Measurements from ENCODE around the gene DRAM2. TPM values are rescaled to one million over a fixed set of nuclear protein-coding genes. Genes with fewer than 3 reads are reported as not detected.
"Not testable (repeated sequence)": the region's sequence is repeated elsewhere in the genome, so short reads cannot be mapped to it uniquely, and the experiment has no call there.

DRAM2 gene
- total RNA-seq, 1 experiment from 2014 or later, result 53.8 TPM

DNA sequence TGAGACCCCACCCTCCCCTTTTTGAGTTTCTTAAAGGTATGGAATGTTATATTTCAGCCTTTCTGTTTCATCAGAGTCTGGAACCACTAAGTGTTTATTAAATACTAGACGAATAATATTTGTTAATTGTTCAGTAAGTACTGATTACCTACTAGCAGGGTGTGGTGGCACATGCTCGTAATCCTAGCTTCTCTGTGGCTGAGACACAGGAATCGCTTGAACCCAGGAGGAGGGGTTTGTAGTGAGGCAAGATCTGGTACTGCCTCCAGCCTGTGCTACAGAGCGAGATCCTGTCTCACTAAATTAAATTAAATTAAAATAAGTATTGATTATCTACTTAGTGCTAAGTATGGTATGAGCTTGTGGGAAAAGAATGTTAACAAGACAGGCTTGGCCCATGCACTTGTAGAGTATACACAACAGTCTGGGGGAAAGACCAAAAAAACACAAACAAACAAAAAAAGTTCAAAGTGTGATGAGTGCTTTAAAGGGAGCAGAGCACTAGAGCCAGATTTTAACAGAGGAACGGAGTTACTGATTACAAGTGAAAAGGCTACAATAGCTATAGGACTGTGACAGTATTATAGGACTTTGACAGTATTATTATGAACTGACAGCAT is 2.6 kb upstream of the DRAM2 start:
- DNase-seq (ENCODE audit: low read depth), result no peak

GRCh38 chr1:111141245-111142220 is 1.6 kb upstream of the DRAM2 start:
- no peak for DNase-seq (ENCODE audit: low read depth)

DNA sequence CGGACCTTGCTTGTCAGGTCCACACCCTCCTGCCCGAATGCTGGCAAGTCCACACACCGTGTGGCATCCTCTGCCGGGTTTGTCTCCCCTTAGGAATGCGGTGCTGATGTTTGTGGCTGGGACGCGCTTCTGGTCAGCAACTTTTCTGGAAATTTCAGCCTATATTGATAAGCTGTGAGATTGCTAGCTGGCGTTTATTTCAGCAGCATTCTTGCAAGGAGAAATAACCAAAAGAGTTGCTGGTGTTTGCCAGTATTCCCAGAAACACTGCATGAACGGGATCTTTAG is 731 bp upstream of the DRAM2 start:
- peak; percentile 76 for DNase-seq (ENCODE audit: low read depth)

- DNase-seq (ENCODE audit: low read depth), result peak; percentile 80
Observed at GRCh38 chr1:111139324-111139955, 453 bp downstream of the DRAM2 start.

GRCh38 chr1:111133866-111134265 is 6.0 kb downstream of the DRAM2 start:
- no peak for DNase-seq (ENCODE audit: low read depth)

GRCh38 chr1:111131693-111132092 is 8.2 kb downstream of the DRAM2 start:
- DNase-seq (ENCODE audit: low read depth), result no peak

GRCh38 chr1:111129376-111129775 is 10.5 kb downstream of the DRAM2 start:
- no peak for DNase-seq (ENCODE audit: low read depth)

DNA sequence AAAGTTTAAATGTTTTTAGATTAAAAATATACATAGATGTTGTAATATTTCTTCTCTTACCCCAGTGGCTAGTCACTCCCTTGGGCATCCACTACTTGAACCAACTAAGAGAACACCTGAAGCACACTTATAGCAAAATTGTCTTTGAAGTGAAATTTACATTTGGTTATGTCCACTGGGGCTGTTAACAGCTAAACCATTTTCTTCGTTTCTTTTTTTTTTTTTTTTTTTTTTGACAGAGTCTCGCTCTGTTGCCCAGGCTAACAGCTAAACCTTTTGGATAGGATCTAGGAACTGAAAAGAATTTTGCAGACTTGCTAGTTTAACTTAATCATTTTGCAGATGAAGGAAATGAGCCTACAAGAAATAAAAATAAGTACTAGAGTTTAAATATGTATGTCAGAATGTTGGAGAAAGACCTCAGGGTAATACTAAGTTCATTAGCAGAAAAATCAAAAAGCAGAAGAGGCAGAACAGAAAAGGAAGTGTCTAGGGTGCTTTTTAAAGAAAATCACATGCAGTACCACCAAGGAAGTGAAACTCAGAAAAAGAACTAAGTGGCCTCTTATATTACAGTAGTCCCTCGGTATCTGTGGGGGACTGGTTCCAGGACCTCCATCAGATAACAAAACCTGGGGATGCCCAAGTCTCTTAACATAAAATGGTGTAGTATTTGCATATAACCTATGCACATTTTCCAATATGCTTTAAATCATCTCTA is 11.8 kb downstream of the DRAM2 start:
- no peak for DNase-seq (ENCODE audit: low read depth)

DNA sequence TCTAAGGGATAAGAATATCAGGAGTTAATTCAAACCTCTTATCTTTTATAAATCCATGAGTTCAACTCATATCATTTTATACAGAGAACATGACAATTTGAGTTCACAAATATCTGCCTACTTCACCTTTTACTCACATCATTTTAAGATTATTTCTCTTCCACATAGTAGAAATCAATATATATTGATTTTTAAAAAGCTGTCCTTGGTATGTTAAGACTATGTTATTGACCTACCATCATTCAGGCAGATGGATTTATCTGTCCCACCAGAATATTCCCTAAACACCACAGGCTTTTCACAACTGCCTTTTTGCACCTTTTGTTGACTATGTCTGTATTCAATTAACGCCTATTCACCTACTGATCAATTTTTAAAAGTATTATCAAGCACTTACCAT is 13.5 kb downstream of the DRAM2 start:
- DNase-seq (ENCODE audit: low read depth), result no peak

- no peak for DNase-seq (ENCODE audit: low read depth)
Observed at GRCh38 chr1:111116496-111116895, 23.4 kb downstream of the DRAM2 start.

DNA sequence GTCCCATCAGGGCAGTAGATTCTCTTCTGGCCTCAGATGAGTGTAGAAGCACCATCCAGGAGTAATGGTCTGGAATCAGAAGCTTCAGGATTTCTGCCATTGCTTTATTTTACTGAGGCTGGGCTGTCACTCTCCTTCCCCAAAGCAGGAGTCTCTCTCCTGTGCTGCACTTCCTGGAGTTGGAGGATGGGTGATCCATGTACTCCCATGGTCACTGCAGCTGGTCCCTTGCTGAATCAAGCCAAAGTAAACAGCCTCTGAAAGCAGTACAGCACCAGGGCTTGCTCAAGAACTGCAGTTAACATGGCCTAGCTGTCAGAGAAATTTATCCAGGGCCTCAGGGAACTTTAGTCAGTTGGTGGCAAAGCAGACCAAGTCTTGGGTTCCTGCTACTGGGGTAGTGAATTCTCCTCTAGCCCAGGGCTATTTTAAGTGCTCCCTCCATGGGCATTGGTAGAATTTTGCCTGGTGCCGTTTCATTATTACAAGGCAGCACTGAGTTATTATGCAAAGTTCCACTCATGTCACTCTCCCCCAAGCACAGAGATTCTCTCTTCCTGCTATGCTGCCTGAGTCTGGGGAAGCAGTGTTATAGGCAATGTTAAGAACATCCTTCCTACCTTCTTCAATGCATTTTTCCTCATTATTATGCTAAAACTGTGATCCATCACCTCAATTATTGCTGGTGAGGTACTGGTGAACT is 29.5 kb downstream of the DRAM2 start:
- DNase-seq (ENCODE audit: low read depth), result no peak

DNA sequence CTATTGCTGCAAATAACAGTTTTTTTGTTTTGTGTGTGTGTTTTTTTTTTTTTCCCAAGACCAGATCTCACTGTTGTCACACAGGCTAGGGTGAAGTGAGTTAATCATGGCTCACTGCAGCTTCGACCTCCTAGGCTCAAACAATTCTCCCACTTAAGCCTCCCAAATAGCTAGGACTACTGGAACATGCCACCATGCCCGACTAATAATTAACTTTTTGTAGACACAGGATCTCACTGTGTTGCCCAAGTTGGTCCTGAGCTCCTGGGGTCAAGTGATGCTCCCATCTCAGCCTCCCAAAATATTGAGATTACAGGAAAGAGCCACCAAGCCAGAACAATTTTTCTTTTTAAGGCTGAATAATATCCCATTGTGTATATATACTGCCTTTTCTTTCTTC is 34.9 kb downstream of the DRAM2 start:
- DNase-seq (ENCODE audit: low read depth), result no peak

GRCh38 chr1:111101854-111102642 is 37.8 kb downstream of the DRAM2 start:
- DNase-seq (ENCODE audit: low read depth), result no peak

- no peak for DNase-seq (ENCODE audit: low read depth)
Observed at GRCh38 chr1:111099289-111099688, 40.6 kb downstream of the DRAM2 start.

GRCh38 chr1:111097356-111098099 is 42.4 kb downstream of the DRAM2 start:
- DNase-seq (ENCODE audit: low read depth), result no peak

DNA sequence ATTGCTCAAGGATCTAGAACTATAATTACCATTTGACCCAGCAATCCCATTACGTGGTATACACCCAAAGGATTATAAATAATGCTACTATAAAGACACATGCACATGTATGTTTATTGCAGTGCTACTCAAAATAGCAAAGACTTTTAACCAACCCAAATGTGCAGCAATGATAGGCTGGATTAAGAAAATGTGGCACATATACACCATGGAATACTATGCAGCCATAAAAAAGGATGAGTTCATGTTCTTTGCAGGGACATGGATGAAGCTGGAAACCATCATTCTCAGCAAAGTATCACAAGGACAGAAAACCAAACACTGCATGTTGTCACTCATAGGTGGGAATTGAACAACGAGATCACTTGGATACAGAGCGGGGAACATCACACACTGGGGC is 44.5 kb downstream of the DRAM2 start:
- DNase-seq (ENCODE audit: low read depth), result not testable (repeated sequence)

DNA sequence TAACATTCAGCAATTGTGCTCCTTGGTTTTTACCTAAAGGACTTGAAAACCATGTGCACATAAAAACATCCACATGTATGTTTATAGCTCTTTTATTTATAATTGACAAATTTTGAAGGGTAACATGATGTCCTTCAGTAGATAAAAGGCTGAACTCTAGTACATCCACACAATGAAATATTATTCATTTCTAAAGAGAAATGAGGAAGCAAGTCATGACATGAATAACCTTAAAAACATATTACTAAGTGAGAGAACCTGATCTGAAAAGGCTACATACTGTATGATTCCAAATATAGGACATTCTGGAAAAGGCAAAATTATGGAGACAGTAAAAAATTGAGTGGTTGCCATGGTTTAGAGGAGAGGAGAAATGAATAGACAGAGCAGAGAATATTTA is 50.3 kb downstream of the DRAM2 start:
- no peak for DNase-seq (ENCODE audit: low read depth)

DNA sequence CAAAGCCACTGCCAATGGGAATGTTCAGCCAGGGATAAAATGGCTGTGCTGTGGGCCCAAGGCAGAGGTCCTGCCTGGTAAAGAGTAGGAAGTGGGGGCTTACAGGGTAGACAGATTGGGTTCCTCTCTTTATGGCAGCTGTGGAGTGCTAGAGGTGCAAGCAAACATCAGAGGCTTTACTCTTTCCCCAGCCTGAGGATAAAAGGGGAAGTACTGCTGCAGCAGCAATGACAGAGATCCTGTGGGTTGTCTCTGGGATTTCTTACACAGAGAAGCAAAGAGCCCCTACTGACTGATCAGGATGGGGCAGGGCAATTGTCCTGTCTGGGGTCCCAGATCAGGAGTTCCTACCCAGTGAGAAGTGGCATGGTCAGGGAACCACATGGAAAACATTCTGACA is 54.2 kb downstream of the DRAM2 start:
- DNase-seq (ENCODE audit: low read depth), result no peak

- DNase-seq (ENCODE audit: low read depth), result no peak
Observed at GRCh38 chr1:111084999-111085398, 54.9 kb downstream of the DRAM2 start.

Measured in M059J (cell line).